OCI-LY3 (cell line): ENCODE results near the gene PEMT.

ENCODE experiments used
- EZH2phosphoT487 ChIP-seq: fragments of 200-600 bp; shearing (Covaris generic); IDR thresholded peaks from 2 replicates; pipeline ENCODE4 v1.6.1; 2018; ENCODE audit warnings: antibody characterized with exemption, mixed run types, low read depth
- TF ChIP-seq, protein P1 (sequence below): fragments of 200-600, 300-600 bp; sonication (generic); IDR thresholded peaks from 2 replicates; pipeline ENCODE4 v1.5.1; 2014; ENCODE audit warnings: antibody characterized with exemption, low read length, low read depth

DNA sequence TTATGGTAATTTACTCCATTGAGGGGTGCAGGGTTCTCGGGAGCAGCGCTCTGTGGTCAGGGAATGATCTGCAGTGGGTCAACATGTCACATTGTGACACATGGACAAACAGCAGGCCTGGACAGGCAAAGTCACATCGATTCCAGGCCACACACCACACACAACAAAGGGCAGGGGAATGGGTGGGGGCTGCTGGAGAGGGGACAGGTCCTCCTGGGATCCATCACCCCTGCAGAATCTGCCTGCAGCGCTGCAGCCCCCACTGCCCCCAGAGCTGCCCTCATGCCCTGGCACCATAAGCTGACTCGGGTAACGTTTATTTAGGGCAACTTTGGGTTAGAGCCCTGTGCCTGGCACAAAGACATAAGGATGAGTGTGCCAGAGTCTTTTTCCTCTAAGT is 9.1 kb downstream of the PEMT start:
- TF ChIP-seq, protein P1, sequence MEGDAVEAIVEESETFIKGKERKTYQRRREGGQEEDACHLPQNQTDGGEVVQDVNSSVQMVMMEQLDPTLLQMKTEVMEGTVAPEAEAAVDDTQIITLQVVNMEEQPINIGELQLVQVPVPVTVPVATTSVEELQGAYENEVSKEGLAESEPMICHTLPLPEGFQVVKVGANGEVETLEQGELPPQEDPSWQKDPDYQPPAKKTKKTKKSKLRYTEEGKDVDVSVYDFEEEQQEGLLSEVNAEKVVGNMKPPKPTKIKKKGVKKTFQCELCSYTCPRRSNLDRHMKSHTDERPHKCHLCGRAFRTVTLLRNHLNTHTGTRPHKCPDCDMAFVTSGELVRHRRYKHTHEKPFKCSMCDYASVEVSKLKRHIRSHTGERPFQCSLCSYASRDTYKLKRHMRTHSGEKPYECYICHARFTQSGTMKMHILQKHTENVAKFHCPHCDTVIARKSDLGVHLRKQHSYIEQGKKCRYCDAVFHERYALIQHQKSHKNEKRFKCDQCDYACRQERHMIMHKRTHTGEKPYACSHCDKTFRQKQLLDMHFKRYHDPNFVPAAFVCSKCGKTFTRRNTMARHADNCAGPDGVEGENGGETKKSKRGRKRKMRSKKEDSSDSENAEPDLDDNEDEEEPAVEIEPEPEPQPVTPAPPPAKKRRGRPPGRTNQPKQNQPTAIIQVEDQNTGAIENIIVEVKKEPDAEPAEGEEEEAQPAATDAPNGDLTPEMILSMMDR = no peak
- TF ChIP-seq EZH2phosphoT487 = no peak
